Measurements from ENCODE around the gene RPL18. TPM values are rescaled to one million over a fixed set of nuclear protein-coding genes. Genes with fewer than 3 reads are reported as not detected.

Gene RPL18
- total and polyA plus RNA-seq, 9 of the 15 experiments (the other 6 are each of a cell fraction or from before 2014, with no cell fraction given), result 312 to 2,635 (median 1,653) TPM

DNA sequence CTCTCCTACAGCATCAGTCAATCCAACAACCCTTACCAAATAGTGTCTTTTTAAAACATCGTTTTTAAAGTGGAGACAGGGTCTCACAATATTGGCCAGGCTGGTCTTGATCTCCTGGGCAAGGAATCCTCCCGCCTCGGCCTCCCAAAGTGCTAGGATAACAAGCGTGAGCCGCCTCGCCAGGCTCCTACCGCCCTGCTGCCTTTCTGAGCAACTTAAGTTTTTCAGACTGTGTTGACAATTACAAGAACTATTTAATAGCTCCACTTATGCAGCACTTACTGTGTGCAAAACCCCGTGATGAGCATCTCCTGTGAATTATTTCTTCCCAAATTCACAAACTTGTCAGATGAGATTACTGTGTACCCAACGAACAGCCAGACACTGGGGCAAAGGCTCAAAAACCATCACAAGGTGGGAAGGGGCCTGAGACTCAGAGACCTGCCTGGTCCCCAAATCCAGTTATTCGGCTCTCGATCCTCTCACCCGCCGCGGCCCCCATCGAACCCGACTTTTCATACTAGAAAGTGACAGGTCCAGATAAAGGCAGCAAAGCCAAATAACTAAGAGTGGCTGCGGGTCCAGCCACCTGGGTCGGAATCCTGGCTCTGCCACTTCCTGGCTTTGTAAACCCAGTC, 581 bp downstream of the RPL18 start (continued):
- TF ChIP-seq, protein P1, sequence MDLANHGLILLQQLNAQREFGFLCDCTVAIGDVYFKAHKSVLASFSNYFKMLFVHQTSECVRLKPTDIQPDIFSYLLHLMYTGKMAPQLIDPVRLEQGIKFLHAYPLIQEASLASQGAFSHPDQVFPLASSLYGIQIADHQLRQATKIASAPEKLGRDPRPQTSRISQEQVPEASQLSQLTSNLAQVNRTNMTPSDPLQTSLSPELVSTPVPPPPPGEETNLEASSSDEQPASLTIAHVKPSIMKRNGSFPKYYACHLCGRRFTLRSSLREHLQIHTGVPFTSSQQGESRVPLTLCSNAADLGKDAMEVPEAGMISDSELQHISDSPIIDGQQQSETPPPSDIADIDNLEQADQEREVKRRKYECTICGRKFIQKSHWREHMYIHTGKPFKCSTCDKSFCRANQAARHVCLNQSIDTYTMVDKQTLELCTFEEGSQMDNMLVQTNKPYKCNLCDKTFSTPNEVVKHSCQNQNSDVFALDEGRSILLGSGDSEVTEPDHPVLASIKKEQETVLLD (IDR thresholded peaks at IDR 0.05), result no peak
- TF ChIP-seq GTF2F1 (IDR thresholded peaks at IDR 0.05; ENCODE audit: low read depth, low read length), result no peak

DNA sequence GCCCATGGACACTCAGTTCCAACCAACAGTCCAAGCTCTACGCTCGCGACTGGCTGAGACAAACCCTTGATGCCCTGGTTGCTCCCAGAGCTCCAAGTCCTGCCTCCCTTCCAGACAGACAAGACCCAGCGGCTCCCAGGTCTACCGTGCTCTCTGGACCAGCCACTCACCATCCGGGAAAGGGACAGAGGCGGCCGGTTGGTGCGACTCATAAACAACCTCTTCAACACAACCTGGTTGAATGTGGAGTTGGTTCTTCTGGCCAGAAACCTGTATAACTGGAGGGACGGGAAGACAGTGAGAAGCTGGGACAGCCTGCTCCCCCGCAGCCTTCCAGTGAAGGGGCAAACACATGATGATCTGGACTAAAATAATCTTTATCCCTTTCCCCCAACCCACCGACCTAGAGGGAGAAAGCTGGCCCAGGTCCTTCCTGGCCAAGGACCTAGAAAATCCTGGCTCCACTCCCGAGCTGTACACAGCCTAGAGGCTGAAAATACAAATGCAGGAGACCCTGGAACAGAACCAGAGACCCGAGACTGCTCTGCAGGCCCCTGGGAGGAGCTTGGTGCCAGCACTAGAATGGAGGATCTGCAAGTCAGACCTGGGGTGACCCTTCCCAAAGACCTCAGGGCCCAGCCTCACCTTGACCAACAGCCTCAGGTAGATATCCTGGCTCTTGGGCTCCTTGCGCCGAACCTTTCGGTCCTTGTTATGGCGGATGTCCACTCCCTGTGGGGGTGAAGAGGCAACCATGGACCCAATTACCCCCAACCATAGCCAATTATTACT, 1.6 kb downstream of the RPL18 start:
- peaks cover 44% of the 10 kb centered on the region for H3K79me2 ChIP-seq (ENCODE audit: control insufficient read depth, insufficient read depth, low read length)
- 15% methylated on average over 18 of the region's 18 CpGs for WGBS (ENCODE audit: insufficient coverage, low coverage, missing lambda C conversion rate)
- H3K27ac ChIP-seq (ENCODE audit: extremely low read depth, low read depth, low read length), result peak overlapping the region; percentile 78
- FAIRE-seq (no peak), DNase-seq (ENCODE audit: extremely low read depth in 1 of 4, low spot score in 3 of 4) (peak in 1 of 4 experiments; percentile 37), ATAC-seq (no peak)
- H3K36me3 ChIP-seq (ENCODE audit: control insufficient read depth, insufficient read depth, low read length), result peaks cover 38% of the 10 kb centered on the region; the same call in 2 of the 3 replicates
- in situ Hi-C loops (cut with MboI) (no loop called here), intact Hi-C loops (cut with micrococcal nuclease) (no loop called here)
- peak overlapping the region; percentile 91 for H3K4me2 ChIP-seq (ENCODE audit: insufficient read depth, low read length)
- TF ChIP-seq, protein P2, sequence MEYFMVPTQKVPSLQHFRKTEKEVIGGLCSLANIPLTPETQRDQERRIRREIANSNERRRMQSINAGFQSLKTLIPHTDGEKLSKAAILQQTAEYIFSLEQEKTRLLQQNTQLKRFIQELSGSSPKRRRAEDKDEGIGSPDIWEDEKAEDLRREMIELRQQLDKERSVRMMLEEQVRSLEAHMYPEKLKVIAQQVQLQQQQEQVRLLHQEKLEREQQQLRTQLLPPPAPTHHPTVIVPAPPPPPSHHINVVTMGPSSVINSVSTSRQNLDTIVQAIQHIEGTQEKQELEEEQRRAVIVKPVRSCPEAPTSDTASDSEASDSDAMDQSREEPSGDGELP (CRISPR knock-in tag; IDR thresholded peaks at IDR 0.05; ENCODE audit: borderline replicate concordance), result 0 out of 2 replicates have a peak, but pooled peaks have one; percentile 11
- no peak for TF ChIP-seq KLF13 (tag; IDR thresholded peaks at IDR 0.05; ENCODE audit: borderline replicate concordance, low read depth)
- TF ChIP-seq, protein P3, sequence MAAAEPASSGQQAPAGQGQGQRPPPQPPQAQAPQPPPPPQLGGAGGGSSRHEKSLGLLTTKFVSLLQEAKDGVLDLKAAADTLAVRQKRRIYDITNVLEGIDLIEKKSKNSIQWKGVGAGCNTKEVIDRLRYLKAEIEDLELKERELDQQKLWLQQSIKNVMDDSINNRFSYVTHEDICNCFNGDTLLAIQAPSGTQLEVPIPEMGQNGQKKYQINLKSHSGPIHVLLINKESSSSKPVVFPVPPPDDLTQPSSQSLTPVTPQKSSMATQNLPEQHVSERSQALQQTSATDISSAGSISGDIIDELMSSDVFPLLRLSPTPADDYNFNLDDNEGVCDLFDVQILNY (CRISPR knock-in tag; IDR thresholded peaks at IDR 0.05), result 0 out of 2 replicates have a peak, but pooled peaks have one; percentile 36
- no peak for TF ChIP-seq HCFC1 (IDR thresholded peaks at IDR 0.05; ENCODE audit: low read depth, low read length)
- TF ChIP-seq KAT7 (CRISPR knock-in tag; IDR thresholded peaks at IDR 0.05; ENCODE audit: borderline replicate concordance), result 0 out of 2 replicates have a peak, but pooled peaks have one; percentile 37
- TF ChIP-seq, protein P4, sequence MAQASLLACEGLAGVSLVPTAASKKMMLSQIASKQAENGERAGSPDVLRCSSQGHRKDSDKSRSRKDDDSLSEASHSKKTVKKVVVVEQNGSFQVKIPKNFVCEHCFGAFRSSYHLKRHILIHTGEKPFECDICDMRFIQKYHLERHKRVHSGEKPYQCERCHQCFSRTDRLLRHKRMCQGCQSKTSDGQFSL (CRISPR knock-in tag; IDR thresholded peaks at IDR 0.05), result peak; percentile 37; the same call in 1 of the 2 replicates
- TF ChIP-seq, protein P4 (tag; IDR thresholded peaks at IDR 0.05), result no peak
- peak; percentile 78 for TF ChIP-seq RBFOX2 (IDR thresholded peaks at IDR 0.05; ENCODE audit: low read depth, low read length)
- H3K4me1 ChIP-seq (replicated peaks in 1 of 2; ENCODE audit: control insufficient read depth in 2 of 2, insufficient read depth in 2 of 2, low read length in 2 of 2), result peaks cover 30 to 63% of the 10 kb centered on the region in 2 experiments; a peak in 4 of 5 replicates
- no TSS peak for BruUV-seq (replicated peaks)
- H4K20me1 ChIP-seq (replicated peaks; ENCODE audit: control insufficient read depth, insufficient read depth, low read length), result peaks cover 37% of the 10 kb centered on the region
- no peak overlapping the region for H2AFZ ChIP-seq (ENCODE audit: low read depth, low read length)
- peak overlapping the region; percentile 94 for H3K9ac ChIP-seq (ENCODE audit: insufficient read depth in 1 of 2, low read depth in 2 of 2, low read length in 2 of 2)
- H3K4me3 ChIP-seq, result peak overlapping the region; percentile 64
- H3K9me3 ChIP-seq (replicated peaks; ENCODE audit: control insufficient read depth, insufficient read depth, low read depth, low read length), result no peaks in the 10 kb centered on the region
- H3K27me3 ChIP-seq (ENCODE audit: control insufficient read depth in 2 of 2, insufficient read depth in 2 of 2, low read length in 2 of 2), result no peaks in the 10 kb centered on the region
- H3K9me1 ChIP-seq (ENCODE audit: control insufficient read depth, insufficient read depth, low read length), result peaks cover 11% of the 10 kb centered on the region
- ChIA-PET POLR2A (interaction anchor here (0.6 to 4.7 kb wide), 27 partner anchors 10 to 294 kb away, joined by 3 to 85 read pairs (median 4); partner anchors contain the start of genes DBP and SPACA4), CTCF (ENCODE audit: low intra/inter-chr PET ratio) (no interaction called here)

All from K562 (cell line).